ENCODE results near the gene MYCN.

GRCh38 chr2:15897431-15898098 is 42.8 kb upstream of the MYCN start:
- TF ChIP-seq EP300 (IDR thresholded peaks at IDR 0.05; ENCODE audit: borderline replicate concordance) = no peak
- TF ChIP-seq USF1 (IDR thresholded peaks at IDR 0.05) = no peak
- no peak for TF ChIP-seq REST (IDR thresholded peaks at IDR 0.05; ENCODE audit: low read depth)
- TF ChIP-seq NFIC (IDR thresholded peaks at IDR 0.05) = no peak
- no peak for TF ChIP-seq EGR1 (IDR thresholded peaks at IDR 0.05)
- no peak for TF ChIP-seq YY1 (IDR thresholded peaks at IDR 0.05; ENCODE audit: low read depth)
- no peak for TF ChIP-seq RAD21 (IDR thresholded peaks at IDR 0.05; ENCODE audit: low read depth)
- TF ChIP-seq CEBPB (IDR thresholded peaks at IDR 0.05) = no peak
- TF ChIP-seq MAX (IDR thresholded peaks at IDR 0.05) = no peak
- TF ChIP-seq TAF1 (IDR thresholded peaks at IDR 0.05; ENCODE audit: low read depth) = no peak
- no peak for TF ChIP-seq CREB1 (IDR thresholded peaks at IDR 0.05; ENCODE audit: low read depth)
- no peak for TF ChIP-seq ZBTB7A (IDR thresholded peaks at IDR 0.05; ENCODE audit: low read depth)
- no peak for TF ChIP-seq TEAD4 (IDR thresholded peaks at IDR 0.05)

Data from Ishikawa (cell line).